GM18868 (cell line): ENCODE data around the gene KAZN.

ENCODE experiments used
- ATAC-seq: cut with Tn5 transposase; IDR thresholded peaks from one replicate; pipeline ENCODE4 v1.9.1; 2021; ENCODE audit warnings: mild to moderate bottlenecking, moderate library complexity; ENCODE audit not compliant: unreplicated experiment

Gene KAZN

DNA sequence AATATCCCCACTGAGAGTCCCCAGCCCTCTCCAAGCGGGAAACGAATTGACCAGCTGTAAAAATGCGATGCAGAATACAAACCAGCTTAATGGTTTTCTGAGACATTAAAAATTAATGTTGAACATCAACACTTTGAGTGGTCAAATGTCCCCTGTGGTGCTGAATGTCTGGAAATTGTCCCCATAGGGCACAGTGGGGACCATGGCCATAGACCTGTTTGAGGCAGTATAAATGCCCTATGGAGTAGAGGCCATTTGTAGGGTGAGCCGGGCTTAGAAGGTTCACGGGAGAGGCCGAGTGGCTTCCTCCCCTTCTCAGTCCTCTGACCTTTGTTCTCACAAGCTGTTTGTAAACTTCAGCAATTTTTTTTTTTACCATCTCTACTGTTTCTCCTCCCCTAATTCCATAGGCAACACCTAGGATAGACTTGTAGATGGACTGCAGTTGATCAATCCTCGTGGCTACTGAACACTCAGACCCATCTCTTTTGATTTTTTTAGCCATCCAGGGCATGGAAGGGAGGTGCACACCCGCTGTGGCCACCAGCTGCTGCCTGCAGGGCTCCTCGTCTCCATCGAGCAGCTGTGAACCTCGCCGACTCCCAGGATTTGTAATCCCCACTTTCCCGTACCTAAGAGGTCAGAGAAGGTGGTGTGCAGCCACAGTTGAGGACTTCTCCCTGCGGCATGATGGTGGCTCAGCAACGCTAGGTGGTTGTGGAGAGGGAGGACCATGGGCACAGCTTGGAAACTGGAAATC is 41.0 kb downstream of the KAZN start:
- ATAC-seq, result no peak

DNA sequence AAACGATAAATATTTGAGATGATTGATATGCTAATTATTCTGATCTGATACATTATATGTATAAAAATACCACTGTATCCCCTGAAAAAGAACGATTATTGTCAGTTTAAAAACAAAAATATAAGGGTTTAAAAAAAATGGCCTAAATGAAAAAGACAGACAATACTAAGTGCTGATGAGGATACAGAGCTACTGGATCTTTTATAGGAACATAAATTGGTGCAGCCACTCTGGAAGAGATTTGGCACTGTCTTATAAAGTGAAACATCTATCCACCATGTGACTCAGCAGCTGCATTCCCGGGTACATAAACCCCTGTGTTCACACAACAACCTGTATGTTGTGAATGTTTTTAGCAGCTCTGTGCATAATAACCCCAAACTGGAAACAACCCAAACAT is 44.2 kb downstream of the KAZN start:
- ATAC-seq, result no peak

DNA sequence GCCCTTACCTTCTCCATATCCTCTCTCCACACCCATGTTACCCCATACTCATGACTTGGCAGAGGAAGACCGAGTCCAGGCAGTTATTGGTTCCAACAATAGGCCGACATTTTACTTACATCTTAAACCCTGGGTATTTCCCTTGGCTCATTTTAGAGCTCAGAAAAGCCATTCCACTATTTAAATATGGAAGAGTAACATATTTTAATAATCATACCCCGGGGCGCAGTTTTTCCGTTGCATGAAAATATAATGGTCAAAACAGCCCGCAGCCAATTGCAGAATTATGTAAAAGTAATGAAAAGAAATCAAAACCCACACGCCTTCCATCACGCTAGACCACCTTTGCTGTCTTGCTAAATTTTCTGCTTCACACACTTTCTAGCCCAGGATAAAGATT is 48.5 kb downstream of the KAZN start:
- ATAC-seq, result no peak

DNA sequence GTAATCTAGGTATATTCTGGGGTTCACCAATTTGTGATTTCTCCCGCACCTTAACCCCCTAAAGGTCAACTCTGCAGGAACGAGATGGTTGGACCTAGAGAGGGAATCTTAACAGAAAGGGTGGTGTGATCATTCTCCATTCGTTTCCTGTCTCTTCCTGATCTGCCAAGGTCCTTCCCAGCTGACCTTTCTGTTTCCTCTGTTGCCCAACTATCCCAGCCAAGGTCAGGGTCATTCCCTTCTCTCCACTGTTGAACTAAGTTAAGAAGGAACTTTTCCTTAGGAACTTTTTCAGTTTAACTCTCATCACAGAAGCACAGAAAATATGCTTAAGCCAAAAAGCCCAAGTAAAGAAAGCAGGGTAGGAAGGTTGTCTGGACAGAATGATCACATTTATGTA is 49.3 kb downstream of the KAZN start:
- ATAC-seq, result no peak

DNA sequence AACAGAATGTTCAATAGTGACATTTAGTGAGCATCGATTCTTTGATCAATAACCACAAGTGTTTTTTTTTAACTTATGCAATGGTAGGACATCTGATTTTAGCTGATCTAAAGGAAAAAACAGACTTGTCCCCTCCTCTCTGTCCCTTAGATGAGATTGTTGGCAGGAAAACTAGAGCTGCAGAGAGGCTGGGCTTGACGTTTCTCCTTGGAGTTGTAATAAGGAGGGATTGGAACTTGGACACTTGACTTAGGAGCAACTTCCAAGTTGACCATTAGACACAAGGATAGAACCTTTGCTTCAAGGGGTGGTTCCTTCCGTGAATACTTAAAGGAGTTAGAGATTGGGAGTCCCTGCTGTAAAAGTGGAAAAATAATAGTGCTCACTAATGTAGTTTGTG is 49.9 kb downstream of the KAZN start:
- no peak for ATAC-seq

DNA sequence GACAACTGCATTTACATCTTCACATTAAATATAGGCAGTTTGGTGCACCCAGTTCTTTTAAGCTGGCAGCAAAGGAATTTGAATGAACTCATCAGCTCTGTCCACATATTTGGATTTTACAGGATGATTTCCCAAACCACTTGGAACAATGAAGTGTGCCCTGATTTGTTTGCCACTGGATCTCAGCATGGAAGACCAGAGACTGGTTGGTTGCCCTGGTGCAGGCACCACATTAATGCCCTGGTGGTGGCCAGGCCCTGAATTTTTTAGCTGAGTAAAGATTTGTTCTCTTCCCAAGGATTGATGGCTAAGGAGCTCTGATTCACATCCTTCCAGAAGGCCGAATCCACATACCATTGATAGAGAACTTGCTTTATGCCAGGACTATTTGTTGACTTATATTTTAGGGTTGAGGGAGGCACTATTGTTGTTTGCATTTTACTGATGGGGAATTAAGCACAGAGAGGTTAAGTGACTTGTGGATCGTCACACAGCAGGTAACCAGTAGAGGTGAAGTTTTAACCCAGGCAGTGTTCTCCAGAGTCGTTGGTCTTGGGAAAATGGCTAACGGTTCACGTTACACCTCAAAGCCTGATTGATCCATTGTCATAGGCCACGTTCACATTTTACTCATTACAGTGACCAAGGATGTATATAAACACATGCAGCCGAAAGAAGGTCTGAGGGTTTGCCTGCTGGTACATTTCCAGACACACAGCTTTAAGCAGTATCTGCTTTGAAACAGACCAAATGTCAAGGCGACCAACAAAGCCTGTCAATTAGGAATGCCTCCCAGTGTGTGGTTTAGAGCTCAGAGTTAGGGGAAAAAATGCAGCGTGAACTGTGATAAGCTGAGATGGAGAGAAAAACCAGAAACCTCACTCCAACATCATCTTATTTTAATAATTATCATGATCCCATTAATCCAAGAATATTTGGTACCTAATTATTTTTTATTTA is 50.7 kb downstream of the KAZN start:
- no peak for ATAC-seq

DNA sequence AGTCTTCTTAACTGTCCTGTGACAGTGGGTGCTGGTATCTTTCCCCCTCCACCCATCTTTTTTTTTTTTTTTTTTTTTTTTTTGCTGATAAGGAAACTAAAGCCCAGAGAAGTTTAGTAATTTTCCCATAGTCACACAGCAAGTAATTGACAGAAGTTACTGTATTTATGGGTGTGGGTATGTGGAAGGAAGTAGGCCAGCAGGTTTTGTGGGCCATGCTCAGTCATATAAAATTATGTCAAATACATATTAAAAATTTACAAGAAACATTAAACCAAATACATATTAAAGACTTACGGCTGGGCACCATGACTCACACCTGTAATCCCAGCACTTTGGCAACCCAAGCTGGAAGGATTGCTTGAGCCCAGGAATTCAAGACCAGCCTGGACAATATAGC is 51.5 kb downstream of the KAZN start:
- no peak for ATAC-seq

DNA sequence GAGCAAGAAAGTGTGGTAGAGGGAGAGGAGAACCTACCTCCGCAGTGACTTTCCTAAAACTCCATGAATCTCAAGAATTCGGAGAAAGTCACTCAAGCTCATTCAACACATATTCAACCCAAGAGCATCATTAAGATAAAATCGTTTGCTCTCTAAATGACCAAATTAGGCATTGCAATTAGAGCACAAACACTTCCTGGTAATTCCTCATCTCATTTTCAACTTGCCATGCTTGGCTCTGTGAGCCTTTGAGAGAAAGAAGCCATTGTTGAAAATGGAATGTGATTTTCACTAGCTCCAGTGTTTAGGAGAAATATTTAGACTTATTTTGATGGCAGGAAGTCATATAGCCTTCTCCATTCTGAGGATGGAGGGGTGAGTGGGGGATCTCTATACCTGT is 52.5 kb downstream of the KAZN start:
- ATAC-seq, result no peak

DNA sequence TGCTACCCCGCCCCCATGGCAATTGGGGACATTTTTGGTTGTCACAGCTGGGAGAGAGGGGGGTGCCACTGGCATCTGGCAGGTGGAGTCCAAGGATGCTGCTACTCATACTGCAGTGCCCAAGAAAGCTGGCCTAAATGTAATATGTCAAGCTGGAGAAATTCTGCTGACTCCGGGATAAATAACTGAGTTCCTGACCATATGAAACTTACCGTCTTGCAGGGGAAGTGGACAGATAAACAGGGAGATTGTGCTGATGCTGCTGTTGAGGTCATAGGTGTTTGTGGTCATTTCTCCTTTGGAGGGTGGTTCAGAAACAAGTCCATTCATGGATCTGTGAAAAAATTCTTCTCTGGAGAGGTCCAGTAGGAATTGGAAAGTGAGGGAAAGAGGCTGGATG is 54.4 kb downstream of the KAZN start:
- ATAC-seq, result no peak

DNA sequence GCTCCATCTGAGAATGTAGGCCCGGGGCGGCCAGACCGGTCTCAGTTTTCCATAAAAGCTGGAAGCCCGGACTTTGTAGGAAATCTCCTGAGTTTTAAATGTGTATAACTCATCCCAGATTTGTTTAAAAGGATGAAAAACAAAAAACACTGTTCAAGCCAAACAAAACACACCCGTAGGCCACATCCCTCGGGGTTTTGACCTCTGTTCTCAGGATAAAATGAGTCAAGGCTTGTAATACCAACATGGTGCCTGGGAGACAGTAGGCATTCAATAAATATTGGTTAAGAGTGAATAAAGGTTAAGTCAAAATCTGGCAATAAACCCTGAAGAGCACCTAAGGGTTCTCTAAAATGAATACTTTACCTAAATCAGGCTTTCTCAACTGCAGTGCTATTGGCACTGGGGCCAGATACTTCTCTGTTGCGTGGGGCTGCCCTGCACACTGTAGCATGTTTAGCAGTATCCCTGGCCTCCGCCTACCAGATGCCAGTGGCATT is 55.0 kb downstream of the KAZN start:
- ATAC-seq, result no peak

DNA sequence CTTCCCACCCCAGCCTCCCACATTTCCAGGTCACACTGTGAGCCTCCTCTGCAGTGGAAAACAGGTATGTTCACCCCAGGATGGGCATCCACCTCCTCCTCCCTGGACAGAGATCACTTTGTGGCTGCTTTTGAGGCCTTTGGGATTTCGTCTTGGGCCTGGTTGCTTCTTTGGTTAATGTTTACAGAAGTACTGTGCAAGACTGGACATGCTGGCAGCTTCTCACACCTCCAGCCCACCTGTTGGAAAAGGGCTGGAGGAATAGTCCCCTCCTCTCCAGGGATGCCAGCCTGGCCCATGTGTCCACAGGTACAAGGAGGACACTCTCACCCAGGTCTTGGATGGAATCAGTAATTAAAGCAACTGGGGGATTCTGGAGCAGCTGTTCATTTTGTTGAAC is 56.1 kb downstream of the KAZN start:
- no peak for ATAC-seq

DNA sequence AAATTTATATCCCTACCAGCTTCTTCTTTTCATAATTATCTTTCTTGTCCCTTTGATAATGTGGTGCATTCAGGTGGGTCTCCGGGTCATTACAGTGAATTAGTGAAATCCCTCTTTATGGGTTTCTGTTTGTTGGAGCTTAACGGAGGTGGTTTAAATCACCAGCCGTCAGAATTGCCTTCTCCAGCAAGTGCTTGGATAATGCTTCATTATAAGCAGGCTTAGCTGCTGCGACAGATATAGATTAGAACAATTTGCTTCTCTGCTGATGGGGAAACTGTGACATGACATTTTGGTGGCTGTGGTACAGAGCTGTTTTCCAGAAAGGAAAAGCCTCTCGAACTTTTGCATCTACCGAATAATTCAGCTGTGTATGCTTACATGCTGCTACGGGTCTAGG is 56.9 kb downstream of the KAZN start:
- ATAC-seq, result no peak

DNA sequence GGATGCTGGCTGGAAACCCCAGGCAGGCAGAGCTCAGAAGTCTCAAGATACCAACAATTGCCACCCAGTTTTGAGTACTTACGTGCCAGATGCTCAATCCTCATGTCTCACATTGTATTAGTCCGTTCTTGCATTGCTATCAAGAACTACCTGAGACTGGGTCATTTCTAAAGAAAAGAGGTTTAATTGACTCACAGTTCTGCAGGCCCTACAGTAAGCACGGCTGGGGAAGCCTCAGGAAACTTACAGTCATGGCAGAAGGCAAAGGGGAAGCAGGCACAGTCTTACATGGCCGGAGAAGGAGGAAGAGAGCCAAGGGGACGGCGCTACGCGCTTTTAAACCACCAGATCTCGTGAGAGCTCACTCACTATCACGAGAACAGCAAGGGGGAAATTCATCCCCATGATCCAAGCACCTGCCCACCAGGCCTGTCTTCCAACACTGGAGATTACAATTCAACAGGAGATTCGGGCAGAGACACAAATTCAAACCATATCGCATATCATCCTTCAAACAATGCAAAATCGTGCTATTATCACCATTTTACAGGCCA is 58.0 kb downstream of the KAZN start:
- ATAC-seq, result no peak

DNA sequence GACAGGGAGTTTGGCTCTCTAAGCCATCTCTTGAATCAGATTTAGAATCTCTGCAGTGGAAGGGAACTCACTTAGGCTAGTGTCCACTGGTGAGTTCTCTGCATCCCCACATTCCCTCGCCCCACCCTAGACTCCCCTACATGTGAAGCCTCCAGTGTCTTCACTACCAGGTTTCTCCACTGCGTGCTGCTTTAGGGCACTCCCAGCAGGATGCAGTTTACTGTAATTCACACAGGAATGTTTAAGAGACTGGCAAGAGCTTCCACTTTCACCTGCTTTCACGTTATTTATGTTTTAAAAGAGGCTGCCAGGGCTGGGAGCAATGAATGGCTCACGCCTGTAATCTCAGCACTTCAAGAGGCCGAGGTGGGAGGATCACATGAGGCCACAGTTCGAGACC is 60.2 kb downstream of the KAZN start:
- ATAC-seq, result no peak

DNA sequence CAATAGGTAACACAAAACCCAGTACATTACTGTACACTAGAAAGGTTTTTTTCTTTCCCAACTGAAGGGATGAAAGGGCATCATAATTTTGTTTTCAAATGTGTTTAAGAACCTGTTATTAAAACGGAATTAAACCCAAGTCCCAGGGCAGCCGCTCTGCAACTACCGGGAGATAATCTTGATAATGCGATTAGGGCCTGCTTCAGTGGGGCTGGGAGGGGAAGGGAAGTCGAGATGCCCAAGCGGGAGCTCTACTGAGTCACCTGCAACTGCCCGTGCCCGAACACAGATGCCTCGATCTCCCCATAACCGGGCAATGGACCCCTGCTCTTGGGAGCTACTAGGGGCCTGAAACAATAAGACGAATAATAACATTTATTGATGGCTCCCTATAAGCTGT is 61.4 kb downstream of the KAZN start:
- ATAC-seq, result no peak

DNA sequence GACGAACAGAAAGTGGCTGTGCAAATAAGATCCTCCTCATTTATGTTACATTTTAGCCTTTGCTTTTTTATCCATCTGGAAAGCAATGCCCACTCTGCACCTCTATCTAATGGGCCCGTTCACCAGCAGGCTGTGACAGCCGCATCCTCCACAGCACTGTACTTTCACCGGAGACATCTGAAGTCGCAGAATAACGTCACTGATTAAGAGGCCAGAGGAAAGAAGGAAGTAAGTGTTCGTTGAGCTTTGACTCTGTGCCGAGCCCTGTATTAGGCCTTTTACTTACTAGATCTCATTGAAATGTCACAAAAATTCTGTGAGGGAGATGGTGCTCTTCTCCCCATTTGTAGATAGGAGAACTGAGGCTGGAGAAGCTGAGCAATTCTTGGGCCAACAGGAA is 62.3 kb downstream of the KAZN start:
- no peak for ATAC-seq

DNA sequence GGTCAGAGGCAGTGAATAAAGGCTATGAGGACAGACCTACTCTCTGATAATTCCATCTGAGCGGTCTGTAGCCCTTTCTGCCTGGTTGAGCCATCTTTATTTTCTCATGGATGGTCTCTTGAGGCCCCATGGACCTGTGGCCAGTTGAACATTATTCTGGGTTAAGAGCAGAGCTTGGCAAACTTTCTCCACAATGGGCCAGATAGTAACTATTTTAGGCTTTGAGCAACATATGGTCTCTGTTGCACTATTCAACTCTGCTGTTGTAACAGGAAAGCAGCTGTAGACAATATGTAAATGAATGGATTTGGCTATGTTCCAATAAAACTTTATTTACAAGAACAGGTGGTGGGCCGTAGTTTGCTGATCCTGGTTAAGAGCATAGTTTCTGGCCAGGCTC is 62.7 kb downstream of the KAZN start:
- ATAC-seq, result no peak

DNA sequence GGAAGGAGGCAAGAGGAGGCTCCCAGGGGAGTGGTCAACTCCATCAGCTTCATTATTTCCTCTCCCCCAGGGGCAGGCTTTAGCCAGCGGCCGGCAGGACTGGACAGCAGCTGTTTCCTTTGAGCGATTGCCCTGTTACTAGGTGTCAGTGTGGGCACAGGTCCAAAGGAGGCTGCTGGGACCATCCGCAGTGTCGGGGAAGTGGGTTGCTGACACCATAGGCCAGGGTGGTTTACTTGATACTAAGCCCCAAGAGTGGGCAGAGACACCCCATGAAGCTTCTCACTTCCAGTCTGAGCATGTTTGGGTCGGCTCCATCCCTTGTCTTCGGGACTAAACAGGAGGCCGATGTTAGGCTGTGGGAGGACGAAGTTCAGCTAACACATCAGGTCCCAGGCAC is 63.6 kb downstream of the KAZN start:
- ATAC-seq, result no peak

DNA sequence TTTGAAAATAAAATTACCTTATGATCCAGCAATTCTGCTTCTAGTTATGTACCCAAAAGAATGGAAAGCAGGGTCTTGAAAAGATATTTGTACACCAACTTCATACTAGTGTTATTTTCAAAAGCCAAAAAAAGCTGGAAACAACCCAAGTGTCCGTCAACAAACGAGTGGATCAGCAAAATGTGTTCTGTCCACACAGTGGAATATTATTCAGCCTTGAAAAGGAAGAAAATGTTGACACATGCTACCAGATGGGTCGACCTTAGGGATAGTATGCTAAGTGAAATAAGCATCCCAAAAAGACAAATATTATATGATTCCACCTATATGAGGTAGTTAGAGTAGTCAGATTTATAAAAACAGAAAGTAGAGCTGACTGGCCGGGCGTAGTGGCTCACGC is 65.3 kb downstream of the KAZN start:
- ATAC-seq, result no peak

DNA sequence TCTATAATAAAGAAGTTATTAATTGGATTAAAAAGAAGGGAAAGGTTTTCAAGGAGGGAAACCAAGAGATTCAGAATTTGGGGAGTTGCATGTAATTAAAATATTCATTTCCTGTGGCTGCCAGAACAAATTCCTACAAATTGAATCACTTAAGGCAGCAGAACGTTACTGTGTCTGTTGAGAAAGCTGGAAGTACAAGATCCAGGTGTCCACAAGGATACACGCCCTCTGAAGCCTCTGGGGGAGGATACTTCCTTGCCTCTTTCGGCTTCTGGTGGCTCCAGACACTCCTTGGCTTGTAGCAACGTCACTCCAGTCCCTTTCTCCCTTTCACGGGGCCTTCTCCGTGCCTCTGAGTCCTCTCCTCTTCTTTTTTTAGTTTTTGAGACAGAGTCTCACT is 67.9 kb downstream of the KAZN start:
- no peak for ATAC-seq

DNA sequence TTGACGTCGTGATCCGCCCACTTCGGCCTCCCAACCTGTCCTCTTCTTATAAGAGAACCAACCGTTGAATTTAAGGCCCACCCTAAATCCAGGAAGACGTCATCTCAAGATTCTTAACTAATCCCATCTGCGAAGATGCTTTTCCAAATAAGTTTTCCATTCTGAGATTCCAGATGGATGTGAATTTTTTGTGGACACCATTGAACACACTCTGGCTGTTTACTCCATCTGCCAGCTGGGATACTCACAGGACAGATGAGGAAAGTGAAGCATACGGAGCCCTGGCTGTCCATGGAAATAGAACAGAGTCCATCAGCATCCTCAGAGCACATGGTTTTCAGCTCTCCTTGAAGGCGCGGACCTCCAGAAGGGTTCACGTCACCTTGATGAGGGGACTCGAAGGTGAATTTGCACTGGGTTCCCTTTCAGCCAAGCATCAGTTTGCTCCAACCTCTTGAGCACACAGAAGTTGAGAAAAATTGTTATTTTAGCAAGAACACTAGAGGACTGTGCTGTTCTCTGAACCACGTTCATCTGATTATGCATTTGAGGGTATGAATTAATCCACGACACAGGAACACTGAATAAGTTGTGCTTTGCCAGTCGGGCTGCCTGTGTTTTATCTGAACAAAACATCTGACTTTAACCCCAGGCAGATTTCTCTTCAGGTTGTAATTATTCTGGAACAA is 68.6 kb downstream of the KAZN start:
- no peak for ATAC-seq
